Measurements from ENCODE around the gene XPR1.

DNA sequence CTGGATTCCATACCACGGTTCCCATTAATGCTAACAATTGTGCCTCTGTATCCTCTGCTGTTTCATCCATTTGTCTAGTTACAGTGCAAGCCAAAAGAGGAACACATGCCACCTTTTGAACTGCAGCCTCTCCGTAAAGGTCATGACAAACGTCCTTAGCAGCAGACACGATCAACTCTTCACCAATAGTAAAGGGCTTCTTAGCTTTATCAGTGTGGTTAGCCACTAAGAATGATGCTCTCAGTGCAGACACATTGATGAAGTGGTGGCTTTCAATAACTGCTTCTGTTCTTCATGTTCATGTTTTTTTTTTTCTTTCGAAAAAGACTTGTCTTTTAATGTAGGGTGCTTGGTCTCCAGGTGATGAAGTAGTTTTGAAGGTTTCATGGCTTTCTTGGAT, 14.3 kb downstream of the XPR1 start:
- TF ChIP-seq, protein P1, sequence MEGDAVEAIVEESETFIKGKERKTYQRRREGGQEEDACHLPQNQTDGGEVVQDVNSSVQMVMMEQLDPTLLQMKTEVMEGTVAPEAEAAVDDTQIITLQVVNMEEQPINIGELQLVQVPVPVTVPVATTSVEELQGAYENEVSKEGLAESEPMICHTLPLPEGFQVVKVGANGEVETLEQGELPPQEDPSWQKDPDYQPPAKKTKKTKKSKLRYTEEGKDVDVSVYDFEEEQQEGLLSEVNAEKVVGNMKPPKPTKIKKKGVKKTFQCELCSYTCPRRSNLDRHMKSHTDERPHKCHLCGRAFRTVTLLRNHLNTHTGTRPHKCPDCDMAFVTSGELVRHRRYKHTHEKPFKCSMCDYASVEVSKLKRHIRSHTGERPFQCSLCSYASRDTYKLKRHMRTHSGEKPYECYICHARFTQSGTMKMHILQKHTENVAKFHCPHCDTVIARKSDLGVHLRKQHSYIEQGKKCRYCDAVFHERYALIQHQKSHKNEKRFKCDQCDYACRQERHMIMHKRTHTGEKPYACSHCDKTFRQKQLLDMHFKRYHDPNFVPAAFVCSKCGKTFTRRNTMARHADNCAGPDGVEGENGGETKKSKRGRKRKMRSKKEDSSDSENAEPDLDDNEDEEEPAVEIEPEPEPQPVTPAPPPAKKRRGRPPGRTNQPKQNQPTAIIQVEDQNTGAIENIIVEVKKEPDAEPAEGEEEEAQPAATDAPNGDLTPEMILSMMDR (IDR thresholded peaks at IDR 0.05; ENCODE audit: low read depth, low read length, poor library complexity, severe bottlenecking), result no peak
- no peak for TF ChIP-seq EZH2phosphoT487 (IDR thresholded peaks at IDR 0.05; ENCODE audit: borderline replicate concordance, low read length)

All from DOHH2 (cell line).